IPS DF 6.9 (cell line): Measurements from ENCODE around the gene ZMYND19.
"Not testable (repeated sequence)": the region's sequence is repeated elsewhere in the genome, so short reads cannot be mapped to it uniquely, and the experiment has no call there.

Experiments used
- DNase-seq: peaks from one replicate; pipeline ENCODE4 v3.0.0-alpha.2; 2013; ENCODE audit warnings: low read depth, low spot score
- H3K27ac ChIP-seq: one replicate; pipeline ENCODE4 v1.5.1; 2013; ENCODE audit warnings: low read length, control low read depth
- H3K27me3 ChIP-seq: 2 replicates; pipeline ENCODE4 v1.6.1; 2013; ENCODE audit warnings: mild to moderate bottlenecking, low read length; ENCODE audit not compliant: control insufficient read depth, insufficient read depth
- H3K36me3 ChIP-seq: 2 replicates; pipeline ENCODE4 v1.6.1; 2013; ENCODE audit warnings: low read length; ENCODE audit not compliant: control insufficient read depth, insufficient read depth
- H3K4me1 ChIP-seq: 2 replicates; pipeline ENCODE4 v1.6.1; 2013; ENCODE audit warnings: low read length; ENCODE audit not compliant: control insufficient read depth, insufficient read depth
- H3K4me3 ChIP-seq: 2 replicates; pipeline ENCODE4 v1.5.1; 2013; ENCODE audit warnings: mild to moderate bottlenecking, low read length
- H3K9me3 ChIP-seq: 2 replicates; pipeline ENCODE4 v1.6.1; 2013; ENCODE audit warnings: low read length, inconsistent platforms; ENCODE audit not compliant: control insufficient read depth, insufficient read depth
- WGBS: extraction: QIAGEN DNeasy Blood & Tissue Kit; methylation state at CpG from one replicate; pipeline ENCODE4 v1.1.7; 2013; ENCODE audit warnings: mixed read lengths, missing lambda C conversion rate; ENCODE audit not compliant: insufficient read length, insufficient coverage; 5-methylcytosine and 5-hydroxymethylcytosine counted together

ZMYND19 gene

DNA sequence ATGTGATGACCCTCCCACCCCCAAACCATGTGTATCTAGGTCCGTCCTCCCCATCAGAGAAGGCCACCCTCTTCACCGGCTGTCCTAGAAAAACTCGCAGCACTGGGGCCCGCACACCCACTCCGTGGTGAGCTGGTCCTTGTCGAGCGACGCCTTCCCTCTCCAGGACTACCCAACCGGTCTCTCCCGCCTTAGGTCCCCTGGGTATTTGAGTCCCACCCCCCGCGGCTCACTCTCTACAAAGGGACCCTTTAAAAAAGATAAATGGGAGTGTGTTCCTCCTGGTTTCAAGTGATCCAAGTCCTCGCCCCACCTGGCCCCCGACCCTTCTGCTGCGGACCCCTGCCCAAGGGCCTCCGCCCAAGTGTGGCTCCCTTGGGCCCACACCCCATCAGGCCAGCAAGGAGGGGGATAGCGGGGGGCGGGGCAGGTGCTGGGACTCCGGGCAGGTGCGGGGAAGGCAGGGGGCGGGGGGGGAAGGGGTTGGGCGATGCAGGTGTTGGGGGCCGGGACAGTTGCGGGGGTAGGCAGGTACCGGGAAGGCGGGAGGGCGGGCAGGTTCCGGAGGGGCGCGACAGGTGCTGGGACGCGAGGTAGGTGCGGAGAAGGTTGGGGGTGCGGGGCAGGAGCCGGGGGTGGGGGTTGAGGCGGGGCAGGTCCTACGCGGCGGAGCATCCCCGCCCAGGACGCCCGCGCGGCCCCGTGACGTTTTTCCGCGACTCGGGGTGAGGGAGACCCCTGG, 14.2 kb upstream of the ZMYND19 start:
- Histone ChIP-seq H3K36me3 (no peaks in the 10 kb centered on the region), H3K27me3 (no peaks in the 10 kb centered on the region), H3K4me3 (peak overlapping the region; percentile 45; the same call in 1 of the 2 replicates), H3K9me3 (no peaks in the 10 kb centered on the region), H3K27ac (no peak overlapping the region), H3K4me1 (peaks cover 11% of the 10 kb centered on the region)
- DNase-seq = no peak
- WGBS = no CpG with 5 or more reads among the region's 49 CpGs

DNA sequence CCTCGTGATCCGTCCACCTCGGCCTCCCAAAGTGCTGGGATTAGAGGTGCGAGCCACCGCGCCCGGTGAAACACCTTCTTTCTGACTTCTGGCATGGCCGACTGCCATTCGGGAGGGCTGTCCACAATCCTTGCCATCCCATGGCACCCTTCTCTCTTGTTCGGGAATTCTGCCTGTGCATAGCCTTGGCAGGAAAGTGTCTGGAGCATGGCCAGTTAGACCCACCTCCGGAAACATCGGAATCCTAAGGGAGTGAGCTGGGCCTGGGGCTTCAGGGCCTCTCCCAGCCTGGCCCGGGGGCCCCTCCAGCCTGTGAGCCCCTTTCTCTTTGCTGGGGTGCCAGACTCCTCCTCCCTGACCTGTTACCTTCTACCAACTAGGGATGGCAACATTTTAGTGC, 13.6 kb upstream of the ZMYND19 start:
- H3K36me3 ChIP-seq = no peaks in the 10 kb centered on the region
- H3K4me3 ChIP-seq = no peak overlapping the region
- no peaks in the 10 kb centered on the region for H3K9me3 ChIP-seq
- no peak overlapping the region for H3K27ac ChIP-seq
- no CpG with 5 or more reads among the region's 13 CpGs for WGBS
- peaks cover 11% of the 10 kb centered on the region for H3K4me1 ChIP-seq
- DNase-seq = no peak
- H3K27me3 ChIP-seq = no peaks in the 10 kb centered on the region

DNA sequence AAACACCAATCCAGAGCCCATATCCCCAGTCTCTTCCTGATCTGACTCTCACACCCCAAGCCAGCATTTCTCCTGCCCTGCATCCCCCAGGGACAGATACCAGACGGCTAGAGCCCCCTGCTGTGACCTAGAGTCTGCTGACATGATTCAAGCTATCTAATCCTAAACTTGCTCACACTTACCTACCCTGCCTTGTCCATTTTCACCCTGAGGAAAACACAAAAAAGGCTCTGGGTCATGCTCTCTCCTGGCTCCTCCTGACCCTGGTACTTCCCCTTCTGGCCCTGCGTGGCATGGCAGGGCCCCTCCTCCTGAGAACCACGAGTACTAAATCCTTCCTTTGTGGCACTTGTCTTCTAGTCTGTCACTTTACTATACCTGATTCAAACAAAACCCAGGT, 12.3 kb upstream of the ZMYND19 start:
- Histone ChIP-seq H3K27ac (no peak overlapping the region), H3K4me1 (peaks cover 11% of the 10 kb centered on the region), H3K4me3 (no peak overlapping the region), H3K9me3 (no peaks in the 10 kb centered on the region), H3K27me3 (no peaks in the 10 kb centered on the region), H3K36me3 (no peaks in the 10 kb centered on the region)
- no CpG with 5 or more reads among the region's 3 CpGs for WGBS
- no peak for DNase-seq

DNA sequence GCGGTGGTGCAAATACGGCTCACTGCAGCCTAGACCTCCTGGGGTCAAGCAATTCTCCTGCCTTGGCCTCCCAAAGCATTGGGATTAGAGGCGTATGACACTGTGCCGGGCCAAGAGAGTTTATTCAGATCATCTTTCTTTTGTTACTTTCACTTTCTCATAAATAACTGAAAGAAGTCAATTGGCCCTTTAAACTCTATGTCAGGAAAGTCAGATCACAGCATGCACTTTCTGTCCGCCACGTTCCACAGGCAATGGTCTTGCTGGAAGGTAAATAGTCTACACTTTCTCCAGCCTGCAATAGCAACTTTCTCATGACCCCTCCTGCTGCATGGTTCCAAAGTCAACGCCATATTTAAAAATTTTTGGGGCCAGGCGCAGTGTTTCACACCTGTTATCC, 8.6 kb upstream of the ZMYND19 start:
- H3K36me3 ChIP-seq = no peaks in the 10 kb centered on the region
- H3K4me3 ChIP-seq = no peak overlapping the region
- DNase-seq = no peak
- H3K9me3 ChIP-seq = no peaks in the 10 kb centered on the region
- H3K27ac ChIP-seq = no peak overlapping the region
- WGBS = no CpG with 5 or more reads among the region's 8 CpGs
- no peaks in the 10 kb centered on the region for H3K4me1 ChIP-seq
- H3K27me3 ChIP-seq = no peaks in the 10 kb centered on the region

DNA sequence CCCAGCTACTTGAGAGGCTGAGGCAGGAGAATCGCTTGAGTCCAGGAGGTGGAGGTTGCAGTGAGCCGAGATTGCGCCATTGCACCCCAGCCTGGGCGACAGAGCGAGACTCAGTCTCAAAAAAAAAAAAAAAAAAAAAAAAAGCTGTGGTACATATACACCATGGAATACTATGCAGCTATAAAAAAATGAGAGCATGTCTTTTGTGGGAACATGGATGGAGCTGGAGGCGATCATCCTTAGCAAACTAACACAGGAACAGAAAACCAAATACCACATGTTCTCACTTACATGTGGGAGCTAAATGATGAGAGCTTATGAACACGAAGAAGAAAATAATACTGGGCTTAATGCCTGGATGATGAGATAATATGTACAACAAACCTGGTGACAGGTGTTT, 6.3 kb upstream of the ZMYND19 start:
- DNase-seq, H3K4me3 ChIP-seq, H3K27me3 ChIP-seq, H3K36me3 ChIP-seq, H3K4me1 ChIP-seq, H3K9me3 ChIP-seq, H3K27ac ChIP-seq: not testable (repeated sequence)
- no CpG with 5 or more reads among the region's 7 CpGs for WGBS

DNA sequence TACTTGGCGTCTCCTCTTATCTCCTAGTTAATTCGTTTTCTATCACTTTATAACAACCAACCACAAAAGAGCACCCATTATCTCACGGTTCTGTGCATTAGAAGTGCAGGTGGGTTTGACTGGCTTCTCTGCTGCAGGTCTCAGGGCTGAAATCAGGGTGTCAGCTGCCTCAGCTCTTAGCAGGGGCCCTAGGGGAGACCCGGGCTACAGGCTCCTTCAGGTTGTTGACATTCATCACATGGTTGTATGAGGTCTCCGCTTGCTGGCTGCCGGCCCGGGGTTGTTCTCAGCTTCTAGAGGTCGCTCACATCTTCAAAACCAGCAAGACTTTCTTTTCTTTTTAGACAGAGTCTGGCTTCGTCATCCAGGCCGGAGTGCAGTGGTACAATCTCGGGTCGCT, 2.9 kb upstream of the ZMYND19 start:
- 100% methylated on average over 1 of the region's 12 CpGs for WGBS
- Histone ChIP-seq H3K27ac (no peak overlapping the region), H3K9me3 (no peaks in the 10 kb centered on the region), H3K36me3 (peaks cover 2% of the 10 kb centered on the region; the same call in 1 of the 2 replicates), H3K4me1 (peaks cover 3% of the 10 kb centered on the region), H3K27me3 (no peaks in the 10 kb centered on the region), H3K4me3 (no peak overlapping the region)
- no peak for DNase-seq

DNA sequence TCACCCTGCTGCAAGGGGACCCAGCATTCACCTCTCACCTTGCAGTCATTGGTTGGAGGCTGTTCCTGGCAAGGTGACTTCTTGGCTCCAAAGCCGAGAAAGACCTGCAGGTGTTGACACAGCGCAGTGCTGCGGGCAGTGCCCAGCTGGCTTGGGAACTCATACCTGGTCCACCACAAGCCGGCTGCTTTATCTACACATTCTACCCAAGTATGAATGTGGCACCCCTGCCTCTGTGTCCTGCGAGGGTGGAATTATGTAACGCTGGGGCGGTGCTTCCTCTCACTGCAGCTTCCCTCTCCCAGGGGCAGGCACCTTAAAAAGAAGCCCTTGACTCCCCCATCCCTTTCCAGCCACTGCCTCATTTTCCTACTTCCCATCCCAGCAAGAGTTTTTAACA, 2.5 kb upstream of the ZMYND19 start:
- H3K9me3 ChIP-seq = no peaks in the 10 kb centered on the region
- no peak for DNase-seq
- H3K4me3 ChIP-seq = no peak overlapping the region
- peaks cover 3% of the 10 kb centered on the region for H3K4me1 ChIP-seq
- WGBS = no CpG with 5 or more reads among the region's 7 CpGs
- H3K27me3 ChIP-seq = no peaks in the 10 kb centered on the region
- peaks cover 4% of the 10 kb centered on the region for H3K36me3 ChIP-seq
- no peak overlapping the region for H3K27ac ChIP-seq

DNA sequence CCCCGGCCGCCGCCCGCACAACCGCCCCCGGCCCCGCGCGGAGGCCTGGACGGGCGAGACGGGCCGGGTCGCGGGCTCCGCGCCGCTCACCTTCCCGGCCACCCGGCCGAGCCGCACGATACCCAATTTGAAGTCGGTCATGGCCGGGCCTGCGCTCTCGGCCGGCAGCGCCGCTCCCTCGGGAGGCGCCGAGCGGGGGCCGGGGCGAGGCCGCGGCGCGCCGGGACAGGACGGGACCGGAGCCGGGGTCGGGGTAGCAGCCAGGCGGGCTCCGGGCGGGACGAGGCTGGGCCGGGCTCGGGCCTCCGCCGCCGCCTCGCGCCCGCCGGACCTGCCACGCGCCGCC, 216 bp downstream of the ZMYND19 start:
- Histone ChIP-seq H3K27me3 (no peaks in the 10 kb centered on the region), H3K9me3 (no peaks in the 10 kb centered on the region), H3K36me3 (peaks cover 24% of the 10 kb centered on the region), H3K4me3 (peak overlapping the region; percentile 96), H3K27ac (no peak overlapping the region), H3K4me1 (peaks cover 3% of the 10 kb centered on the region)
- no CpG with 5 or more reads among the region's 61 CpGs for WGBS
- no peak for DNase-seq

DNA sequence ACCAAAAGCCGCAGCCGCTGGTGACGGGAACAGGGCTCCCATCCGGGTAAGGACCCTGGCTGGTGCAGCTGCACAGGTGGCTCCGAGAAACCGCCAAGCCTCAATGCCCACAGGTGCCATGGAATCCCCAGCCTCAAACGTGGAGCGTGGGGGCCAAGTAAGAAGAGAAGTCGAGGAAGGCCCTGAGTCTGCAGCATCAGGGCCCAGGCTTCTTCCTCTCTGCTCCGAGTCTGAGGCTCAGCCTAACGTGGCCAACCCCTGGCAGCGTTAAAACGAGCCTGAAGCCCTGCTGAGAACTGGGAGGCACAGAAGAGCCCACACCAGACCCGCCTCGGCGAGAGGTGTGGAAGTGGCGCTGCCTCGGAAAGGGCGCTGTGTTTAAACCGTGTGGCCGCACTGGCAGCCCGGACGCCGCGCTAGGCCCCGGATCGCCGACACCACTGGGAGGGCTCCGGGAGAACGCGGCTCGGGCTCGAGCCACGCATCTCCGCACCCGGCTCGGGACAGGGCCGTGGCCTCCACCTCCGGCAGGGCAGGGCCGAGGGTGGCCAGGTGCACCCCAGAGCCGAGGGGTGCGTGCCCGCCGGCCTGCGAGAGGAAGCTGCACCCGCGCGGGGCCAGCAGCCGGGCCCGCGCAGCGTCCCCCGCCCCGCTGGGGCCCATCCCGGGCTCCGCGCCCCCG, 730 bp downstream of the ZMYND19 start:
- WGBS = no CpG with 5 or more reads among the region's 58 CpGs
- Histone ChIP-seq H3K4me3 (peak overlapping the region; percentile 96), H3K4me1 (peaks cover 3% of the 10 kb centered on the region), H3K27ac (no peak overlapping the region), H3K36me3 (peaks cover 24% of the 10 kb centered on the region), H3K9me3 (no peaks in the 10 kb centered on the region), H3K27me3 (no peaks in the 10 kb centered on the region)
- no peak for DNase-seq

DNA sequence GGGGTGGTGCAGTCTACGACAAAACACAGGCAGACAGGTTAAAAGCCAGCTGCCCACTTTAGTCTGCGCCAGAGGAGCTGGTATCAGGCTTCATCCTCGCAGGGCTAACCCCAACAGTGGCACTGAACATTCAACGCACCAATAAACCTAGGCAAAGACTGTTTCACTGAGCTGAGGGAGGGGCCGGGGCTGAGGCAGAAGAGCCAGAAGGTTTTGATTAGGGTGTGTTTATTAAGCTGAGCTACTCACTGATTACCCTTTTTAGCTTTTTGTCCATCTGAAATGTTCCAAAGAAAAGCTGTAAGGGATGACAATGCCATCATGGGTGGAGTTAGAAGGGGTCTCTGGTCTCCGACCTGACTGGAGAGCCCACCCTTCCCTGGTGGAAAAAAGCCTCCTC, 1.4 kb downstream of the ZMYND19 start:
- Histone ChIP-seq H3K4me3 (peak overlapping the region; percentile 96; the same call in 1 of the 2 replicates), H3K4me1 (peaks cover 3% of the 10 kb centered on the region), H3K27ac (no peak overlapping the region), H3K36me3 (peaks cover 30% of the 10 kb centered on the region), H3K9me3 (no peaks in the 10 kb centered on the region), H3K27me3 (no peaks in the 10 kb centered on the region)
- WGBS = no CpG with 5 or more reads among the region's 6 CpGs
- DNase-seq = no peak

DNA sequence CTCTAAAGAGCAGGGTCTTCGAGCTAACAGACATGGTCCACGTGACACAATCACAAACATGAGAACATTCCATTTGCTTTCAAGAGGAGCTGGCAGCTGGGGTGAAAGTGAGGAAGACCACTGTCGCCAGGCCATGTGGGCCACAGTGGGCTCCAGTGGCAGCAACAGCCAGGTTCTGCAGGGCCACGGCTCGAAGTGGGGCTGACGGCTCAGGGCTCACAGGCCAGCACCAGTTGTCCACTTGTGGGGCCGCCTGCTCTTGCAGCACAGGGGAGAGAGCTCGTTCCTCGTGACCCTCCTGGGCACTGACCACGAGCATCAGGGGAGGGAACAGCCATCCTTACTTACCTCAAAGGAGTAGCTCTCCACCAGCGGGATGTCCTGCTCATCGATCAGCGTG, 2.0 kb downstream of the ZMYND19 start:
- Histone ChIP-seq H3K9me3 (no peaks in the 10 kb centered on the region), H3K27ac (no peak overlapping the region), H3K36me3 (peaks cover 32% of the 10 kb centered on the region), H3K4me1 (peaks cover 3% of the 10 kb centered on the region), H3K27me3 (no peaks in the 10 kb centered on the region), H3K4me3 (no peak overlapping the region)
- DNase-seq = no peak
- no CpG with 5 or more reads among the region's 13 CpGs for WGBS
